Heart left ventricle (tissue), 16 donors: ENCODE measurements around the gene SIX1. TPM values are rescaled to one million over a fixed set of nuclear protein-coding genes. Genes with fewer than 3 reads are reported as not detected.
A peak's percentile ranks its signal among the peaks of the same experiment; 100 is the strongest.

Source experiments
- ATAC-seq, 4 donors: fragments of 200-7000 bp; cut with Tn5 transposase; one replicate each; pipeline ENCODE4 v1.9.1; 2020 to 2022; ENCODE audit warnings: moderate library complexity in 4 of 4, mild to moderate bottlenecking in 3 of 4, moderate number of reproducible peaks in 1 of 4
- DNase-seq, 5 donors: peaks; one replicate each; pipeline ENCODE4 v3.0.0-alpha.2; 2020
- H3K27ac ChIP-seq, 12 donors: fragments of 200-600 bp; sonication (generic) in 4 of 12; one replicate each; pipeline versions ENCODE4 v1.5.0 to v1.8.0; 2016 to 2022; ENCODE audit warnings: mild to moderate bottlenecking in 2 of 12
- H3K27me3 ChIP-seq, 9 donors: fragments of 200-600 bp; sonication (generic) in 2 of 9; one replicate each; pipeline versions ENCODE4 v1.5.1 to v1.8.0; 2016 to 2022; ENCODE audit warnings: mild to moderate bottlenecking in 3 of 9
- H3K36me3 ChIP-seq, 9 donors: fragments of 200-600 bp; sonication (generic) in 2 of 9; one replicate each; pipeline versions ENCODE4 v1.5.0 to v1.8.0; 2018 to 2022; ENCODE audit warnings: mild to moderate bottlenecking in 2 of 9
- H3K4me1 ChIP-seq, 12 donors: fragments of 200-600 bp; sonication (generic) in 4 of 12; one replicate each; pipeline versions ENCODE4 v1.5.0 to v1.8.0; 2016 to 2022; ENCODE audit warnings: mild to moderate bottlenecking in 3 of 12
- H3K4me3 ChIP-seq, 12 donors: fragments of 200-600 bp; sonication (generic) in 4 of 12; one replicate each; pipeline versions ENCODE4 v1.5.0 to v1.8.0; 2017 to 2022; ENCODE audit warnings: mild to moderate bottlenecking in 9 of 12, moderate library complexity in 4 of 12
- H3K9me3 ChIP-seq, 12 donors: fragments of 200-600 bp; sonication (generic) in 4 of 12; one replicate each; pipeline versions ENCODE4 v1.5.0 to v1.8.0; 2016 to 2022; ENCODE audit warnings: mild to moderate bottlenecking in 1 of 12
- POLR2A ChIP-seq, 2 donors: fragments of 450-650 bp; IDR thresholded peaks; one replicate each; pipeline ENCODE4 v1.6.1; 2017; ENCODE audit warnings: antibody characterized with exemption in 2 of 2, mild to moderate bottlenecking in 2 of 2, moderate library complexity in 2 of 2
- WGBS, 4 donors: extraction: QIAGEN DNeasy Blood & Tissue Kit in 2 of 4; methylation state at CpG; one replicate each; pipeline versions ENCODE4 v1.1.5 to v1.1.7; 2013 to 2018; 5-methylcytosine and 5-hydroxymethylcytosine counted together
- intact Hi-C, 10 donors: fragments of 100-400 bp; cut with DNase I; formaldehyde crosslinking; loops; one replicate each; pipeline versions ENCODE4 v1.11.1 to v1.14.2; 2022
- polyA plus RNA-seq, 2 donors: library from polyadenylated mRNA; stranded (reverse); fragments of 200-250 nt; gene quantifications; one replicate each; pipeline ENCODE4 v1.2.3, GENCODE V29; 2013
- total RNA-seq, 9 donors: library from RNA; depleted of rRNA in 2 of 9; stranded (reverse); fragments of >200 nt in 2 of 9; fragmentation: NEBNext Ultra II Directional in 3 of 9; extraction: Animal tissue kit (Norgen Biotek cat#: 25700) in 3 of 9; gene quantifications; one replicate each; pipeline versions ENCODE4 v1.1.0 to v1.2.4, GENCODE V29; 2016 to 2023
- TF ChIP-seq, protein P1 (sequence below), 12 donors: fragments of 200-600 bp; sonication (generic) in 4 of 12; IDR thresholded peaks; one replicate each; pipeline versions ENCODE4 v1.5.0 to v1.8.0; 2018 to 2022; ENCODE audit warnings: antibody characterized with exemption in 12 of 12, mild to moderate bottlenecking in 5 of 12
- donor health status: ischemic (EF 13 %, LVEDD 7.1; RV severe dilation, severe dysfunction).
- donor health status: healthy with polysubstance abuse.
- donor health status: DM: no; HTN: yes; CAD: no.
- donor health status: DM: no; HTN: no; CAD: no.
- donor health status: ischemic (EF 25% LVEDD 6.9; RV normal size, moderate dysfunction).
- donor health status: ischemic (EF 25% LVEDD 5.7; RV mildly dilated, moderate dysfunction).
- donor health status: healthy.
- donor health status: DM: yes; HTN: yes; CAD: no.
- donor health status: ischemic (EF 35%, LVEDD 5.7; RV mildly dilated, moderate dysfunction).
- donor health status: nonischemic (EF 11% LVEDD 7.7; RV severe dilation, severe dysfunction).
- donor health status: DM: yes; HTN: yes; CAD: no.
- donor health status: PGD.
- donor health status: ischemic (EF 29% LVEDD 5.4; RV normal size, mild dysfunction).
- donor health status: nonischemic (EF 23%, LVEDD 6.1; RV moderate dilation, normal function).

SIX1 gene
- total and polyA plus RNA-seq, 11 donors, result 0.19 to 0.27 (median 0.25) TPM; not detected in 8

DNA sequence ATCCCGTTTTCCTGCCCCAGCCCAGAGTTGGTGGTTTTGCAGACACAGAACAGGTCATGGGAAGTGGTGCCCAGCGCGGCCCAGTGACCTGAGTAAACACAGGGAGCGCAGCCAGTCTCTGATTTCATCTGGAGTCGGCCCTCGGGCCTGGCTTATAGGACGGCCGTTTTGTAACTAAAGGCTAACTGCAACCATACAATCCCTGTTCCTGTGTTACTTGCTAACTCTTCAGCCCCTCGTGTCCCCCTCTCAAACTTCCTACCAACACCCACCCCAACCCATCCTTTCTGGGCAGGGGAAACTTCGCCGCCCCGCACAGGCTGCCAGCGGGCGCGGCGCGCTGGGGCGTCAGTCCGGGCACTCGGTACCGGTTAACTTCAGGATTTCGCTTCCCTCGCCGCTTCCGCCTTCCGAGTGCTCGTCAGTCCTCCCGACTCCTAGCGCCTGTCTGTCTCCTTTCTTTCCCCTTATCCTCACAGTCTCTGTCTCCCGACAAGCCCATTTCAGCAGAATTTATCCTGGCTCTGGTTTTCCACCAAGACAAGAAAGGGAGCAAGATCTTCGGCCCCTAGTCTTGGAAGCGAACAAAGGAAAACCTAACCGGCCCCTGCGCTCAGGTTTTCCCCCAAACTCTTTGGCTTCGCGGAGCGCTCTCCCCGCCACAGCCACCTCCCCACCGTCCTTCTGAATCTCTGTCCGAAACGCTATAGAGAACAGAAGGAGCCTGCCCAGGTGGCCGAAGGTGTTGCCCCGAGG lies 2.0 kb downstream of the SIX1 start:
- ATAC-seq (no peak), DNase-seq (no peak)
- H3K4me1 ChIP-seq, result peaks cover 9 to 57% (median 39%) of the 10 kb centered on the region in 12 donors
- 3 to 6% (median 4%) methylated on average over 39 to 43 of the region's 43 CpGs for WGBS, 4 donors
- TF ChIP-seq POLR2A (IDR thresholded peaks at IDR 0.05), result no peak
- TF ChIP-seq, protein P1, sequence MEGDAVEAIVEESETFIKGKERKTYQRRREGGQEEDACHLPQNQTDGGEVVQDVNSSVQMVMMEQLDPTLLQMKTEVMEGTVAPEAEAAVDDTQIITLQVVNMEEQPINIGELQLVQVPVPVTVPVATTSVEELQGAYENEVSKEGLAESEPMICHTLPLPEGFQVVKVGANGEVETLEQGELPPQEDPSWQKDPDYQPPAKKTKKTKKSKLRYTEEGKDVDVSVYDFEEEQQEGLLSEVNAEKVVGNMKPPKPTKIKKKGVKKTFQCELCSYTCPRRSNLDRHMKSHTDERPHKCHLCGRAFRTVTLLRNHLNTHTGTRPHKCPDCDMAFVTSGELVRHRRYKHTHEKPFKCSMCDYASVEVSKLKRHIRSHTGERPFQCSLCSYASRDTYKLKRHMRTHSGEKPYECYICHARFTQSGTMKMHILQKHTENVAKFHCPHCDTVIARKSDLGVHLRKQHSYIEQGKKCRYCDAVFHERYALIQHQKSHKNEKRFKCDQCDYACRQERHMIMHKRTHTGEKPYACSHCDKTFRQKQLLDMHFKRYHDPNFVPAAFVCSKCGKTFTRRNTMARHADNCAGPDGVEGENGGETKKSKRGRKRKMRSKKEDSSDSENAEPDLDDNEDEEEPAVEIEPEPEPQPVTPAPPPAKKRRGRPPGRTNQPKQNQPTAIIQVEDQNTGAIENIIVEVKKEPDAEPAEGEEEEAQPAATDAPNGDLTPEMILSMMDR (IDR thresholded peaks at IDR 0.05), result no peak
- no peaks in the 10 kb centered on the region for H3K36me3 ChIP-seq
- intact Hi-C loops, result no loop called here
- H3K4me3 ChIP-seq, result peak overlapping the region in 8 of 12 donors; percentile 0 to 61 (median 22)
- no peak overlapping the region for H3K27ac ChIP-seq
- H3K27me3 ChIP-seq, result peaks cover 76 to 100% (median 98%) of the 10 kb centered on the region in 9 donors
- no peaks in the 10 kb centered on the region for H3K9me3 ChIP-seq

DNA sequence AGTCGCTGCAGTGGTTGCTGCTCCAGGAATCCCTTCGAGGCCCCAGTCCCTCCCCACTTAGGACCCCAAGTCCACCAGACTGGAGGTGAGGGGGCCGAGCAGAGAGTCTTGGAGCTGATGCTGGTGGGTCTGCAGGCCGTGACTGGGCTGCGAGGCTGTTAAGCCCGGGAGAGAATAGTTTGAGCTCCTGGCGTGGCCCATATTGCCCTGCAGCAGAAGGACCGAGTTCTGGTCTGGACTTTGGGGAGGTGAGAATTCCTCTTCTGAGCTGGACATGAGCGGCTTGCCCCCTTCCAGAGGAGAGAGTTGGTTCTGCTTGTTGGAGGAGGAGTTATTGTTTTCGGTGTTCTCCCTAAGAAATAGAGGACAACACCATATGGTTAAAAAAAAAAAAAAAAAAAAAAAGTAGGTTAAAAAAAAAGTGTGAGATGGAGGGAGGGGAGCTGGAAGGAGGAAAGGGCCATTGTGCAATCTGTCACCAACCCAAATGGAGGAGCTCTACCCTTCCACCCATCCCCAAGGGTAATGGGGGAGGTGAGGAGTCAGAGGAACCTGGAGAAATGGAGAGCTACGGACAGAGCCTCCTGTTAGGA lies 3.0 kb downstream of the SIX1 start:
- H3K36me3 ChIP-seq, result no peaks in the 10 kb centered on the region
- H3K4me1 ChIP-seq, result peaks cover 9 to 61% (median 40%) of the 10 kb centered on the region in 12 donors
- no peak for DNase-seq
- H3K27me3 ChIP-seq, result peaks cover 75 to 100% (median 98%) of the 10 kb centered on the region in 9 donors
- no peak for ATAC-seq
- TF ChIP-seq POLR2A (IDR thresholded peaks at IDR 0.05), result no peak
- TF ChIP-seq, protein P1 (IDR thresholded peaks at IDR 0.05), result no peak
- H3K4me3 ChIP-seq, result no peak overlapping the region
- intact Hi-C loops, result no loop called here
- no peak overlapping the region for H3K27ac ChIP-seq
- H3K9me3 ChIP-seq, result no peaks in the 10 kb centered on the region
- 11 to 19% (median 15%) methylated on average over 11 of the region's 11 CpGs for WGBS, 4 donors

DNA sequence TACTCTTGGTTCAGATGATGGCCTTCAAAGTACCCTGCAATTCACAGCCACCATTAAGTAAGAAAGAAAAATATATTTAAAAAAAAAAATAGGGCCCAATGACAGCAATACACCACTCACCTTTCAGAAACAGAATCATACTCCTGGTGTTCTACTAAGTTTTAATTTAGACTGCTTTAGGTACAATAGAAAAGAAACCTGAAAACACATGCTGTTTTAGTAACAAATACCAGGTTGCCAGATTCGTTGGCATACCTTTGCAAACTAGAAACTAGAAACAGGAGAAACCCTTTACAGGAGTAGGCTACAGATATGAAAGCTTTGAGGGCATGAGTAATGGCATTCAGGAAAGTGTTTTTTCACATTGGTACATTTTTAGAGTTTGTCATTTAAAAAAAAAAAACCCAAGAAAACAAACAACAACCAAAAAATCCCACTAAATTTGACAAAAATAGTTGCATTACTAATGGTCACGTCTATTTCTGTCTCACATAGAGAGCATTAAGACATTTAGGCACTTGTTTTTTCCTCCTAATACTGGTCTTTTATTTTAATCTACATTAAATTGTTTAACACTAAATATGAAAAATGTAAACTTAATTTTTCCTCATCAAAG lies 4.0 kb downstream of the SIX1 start:
- no peaks in the 10 kb centered on the region for H3K9me3 ChIP-seq
- H3K27ac ChIP-seq, result no peak overlapping the region
- H3K4me3 ChIP-seq, result no peak overlapping the region
- DNase-seq, result no peak
- ATAC-seq, result no peak
- peaks cover 79 to 100% (median 100%) of the 10 kb centered on the region in 9 donors for H3K27me3 ChIP-seq
- intact Hi-C loops, result no loop called here
- peaks cover 9 to 63% (median 40%) of the 10 kb centered on the region in 12 donors for H3K4me1 ChIP-seq
- TF ChIP-seq POLR2A (IDR thresholded peaks at IDR 0.05), result no peak
- TF ChIP-seq, protein P1 (IDR thresholded peaks at IDR 0.05), result no peak
- H3K36me3 ChIP-seq, result no peaks in the 10 kb centered on the region
- 42 to 50% (median 46%) methylated on average over 2 of the region's 2 CpGs for WGBS, 4 donors

DNA sequence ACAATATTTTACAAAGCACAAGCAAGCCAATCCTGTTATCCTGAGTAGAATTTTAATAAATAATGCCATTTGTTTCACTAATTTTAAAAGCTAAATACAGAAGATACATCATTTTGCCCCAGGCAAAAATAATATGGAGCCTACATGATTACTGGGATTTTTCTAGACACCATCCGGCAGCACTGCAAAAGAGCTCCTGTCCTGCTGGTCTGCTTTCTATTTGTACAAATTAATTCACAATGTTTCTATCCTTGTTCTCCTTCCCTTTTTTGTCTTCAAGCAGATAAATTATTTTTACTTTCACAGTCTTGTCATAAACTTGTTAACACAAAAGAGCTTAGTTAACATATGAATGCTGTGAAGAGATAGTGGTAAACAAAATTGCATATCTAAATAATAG lies 4.6 kb downstream of the SIX1 start:
- WGBS, 4 donors, result 55 to 79% (median 66%) methylated on average over 1 of the region's 1 CpG
- Histone ChIP-seq H3K4me1 (peaks cover 9 to 57% (median 37%) of the 10 kb centered on the region in 12 donors), H3K9me3 (no peaks in the 10 kb centered on the region), H3K4me3 (no peak overlapping the region), H3K27ac (no peak overlapping the region), H3K36me3 (no peaks in the 10 kb centered on the region), H3K27me3 (peaks cover 77 to 100% (median 100%) of the 10 kb centered on the region in 9 donors)
- ATAC-seq, result no peak
- TF ChIP-seq, protein P1 (IDR thresholded peaks at IDR 0.05), result no peak
- no peak for TF ChIP-seq POLR2A (IDR thresholded peaks at IDR 0.05)
- intact Hi-C loops, result no loop called here
- DNase-seq, result no peak
